GM12878 (cell line): Measurements from ENCODE around the gene NMT1. TPM values are rescaled to one million over a fixed set of nuclear protein-coding genes. Genes with fewer than 3 reads are reported as not detected.

Source experiments
- BHLHE40 ChIP-seq, 2 experiments: fragments of 450-650 bp in 1 of 2; IDR thresholded peaks; 2 replicates each; pipeline ENCODE4 v1.6.1; 2011 to 2017; ENCODE audit warnings: low read depth in 2 of 2, borderline replicate concordance in 1 of 2, improper control_type of control experiment in 1 of 2, low read length in 1 of 2, mild to moderate bottlenecking in 1 of 2
- BMI1 ChIP-seq: fragments of 450-650 bp; IDR thresholded peaks from 2 replicates; pipeline ENCODE4 v1.6.1; 2016; ENCODE audit warnings: mild to moderate bottlenecking, moderate library complexity, borderline replicate concordance
- CBFB ChIP-seq: IDR thresholded peaks from 2 replicates; pipeline ENCODE4 v1.6.1; 2016; ENCODE audit warnings: antibody characterized with exemption, low read depth
- CHD4 ChIP-seq: fragments of 200-600 bp; sonication (generic); IDR thresholded peaks from 2 replicates; pipeline ENCODE4 v1.6.1; 2016; ENCODE audit warnings: mild to moderate bottlenecking
- EZH2 ChIP-seq: IDR thresholded peaks from 2 replicates; pipeline ENCODE4 v1.6.1; 2012; ENCODE audit warnings: low read depth, mild to moderate bottlenecking, control low read depth, inconsistent platforms, low read length, borderline replicate concordance; ENCODE audit not compliant: control insufficient read depth
- FOS ChIP-seq: IDR thresholded peaks from 3 replicates; pipeline ENCODE4 v1.6.1; 2011; ENCODE audit warnings: borderline replicate concordance; ENCODE audit not compliant: insufficient read length; ENCODE audit errors: extremely low read depth
- IKZF1 ChIP-seq: fragments of 450-650 bp; conservative IDR thresholded peaks from 2 replicates; pipeline ENCODE4 v1.6.1; 2017; ENCODE audit warnings: antibody characterized with exemption, mild to moderate bottlenecking
- KDM1A ChIP-seq: fragments of 200-600 bp; sonication (generic); IDR thresholded peaks from 2 replicates; pipeline ENCODE4 v1.6.1; 2016; ENCODE audit warnings: borderline replicate concordance
- NR2C1 ChIP-seq: fragments of 450-650 bp; IDR thresholded peaks from 2 replicates; pipeline ENCODE4 v1.6.1; 2017; ENCODE audit warnings: antibody characterized with exemption, mild to moderate bottlenecking, moderate library complexity
- PAX5 ChIP-seq: IDR thresholded peaks from 2 replicates; pipeline ENCODE4 v1.6.1; 2011; ENCODE audit warnings: low read depth, low read length, borderline replicate concordance
- PAX8 ChIP-seq: fragments of 450-650 bp; IDR thresholded peaks from 2 replicates; pipeline ENCODE4 v1.6.1; 2017; ENCODE audit warnings: mild to moderate bottlenecking, moderate library complexity
- POLR2AphosphoS2 ChIP-seq: IDR thresholded peaks from 2 replicates; pipeline ENCODE4 v1.6.1; 2011; ENCODE audit warnings: low read depth, mild to moderate bottlenecking, low read length, improper control_type of control experiment, moderate library complexity
- RUNX3 ChIP-seq: IDR thresholded peaks from 2 replicates; pipeline ENCODE4 v1.6.1; 2012; ENCODE audit warnings: low read length, inconsistent platforms
- SMAD5 ChIP-seq: IDR thresholded peaks from 2 replicates; pipeline ENCODE4 v1.6.1; 2016; ENCODE audit warnings: antibody characterized with exemption, low read depth
- SRF ChIP-seq, 2 experiments: IDR thresholded peaks; 2 replicates each; pipeline ENCODE4 v1.6.1; 2011; ENCODE audit warnings: low read depth in 2 of 2, low read length in 2 of 2, mild to moderate bottlenecking in 1 of 2, moderate library complexity in 1 of 2
- ZNF207 ChIP-seq: fragments of 450-650 bp; IDR thresholded peaks from 2 replicates; pipeline ENCODE4 v1.6.1; 2014; ENCODE audit warnings: antibody characterized with exemption, mild to moderate bottlenecking, borderline replicate concordance
- ZNF592 ChIP-seq: fragments of 450-650 bp; IDR thresholded peaks from 2 replicates; pipeline ENCODE4 v1.6.1; 2017; ENCODE audit warnings: mild to moderate bottlenecking, moderate library complexity
- ZNF687 ChIP-seq: fragments of 450-650 bp; IDR thresholded peaks from 2 replicates; pipeline ENCODE4 v1.6.1; 2017; ENCODE audit warnings: mild to moderate bottlenecking, moderate library complexity
- polyA plus RNA-seq, 11 experiments: library from polyadenylated mRNA; depleted of rRNA in 4 of 11; unstranded in 6 of 11; stranded (reverse) in 5 of 11; fragments of >200 nt; fragmentation: Nextera tagmentation in 4 of 11; fragmentation: Illumina TruSeq in 1 of 11; extraction: Ambion mirVana in 4 of 11; extraction: Trizol in 1 of 11; gene quantifications; 1 replicate in 1 of 11; 2 replicates in 10 of 11; pipeline versions ENCODE4 v1.2.1 to v1.2.3, GENCODE V29; 2011 to 2016; ENCODE audit warnings: inconsistent platforms in 2 of 11, missing spikeins in 2 of 11, low read depth in 1 of 11
- total RNA-seq, 4 experiments: library from RNA; depleted of rRNA in 3 of 4; stranded (reverse); fragments of >200 nt in 3 of 4; fragmentation: Illumina TruSeq in 1 of 4; extraction: Trizol in 1 of 4; gene quantifications; 2 replicates each; pipeline versions ENCODE4 v1.2.1 to v1.2.3, GENCODE V29; 2013 to 2021
- TF ChIP-seq, protein P1 (sequence below): fragments of 450-650 bp; IDR thresholded peaks from 2 replicates; pipeline ENCODE4 v1.6.1; 2017; ENCODE audit warnings: mild to moderate bottlenecking, low read depth, inconsistent platforms; ENCODE audit not compliant: poor library complexity, severe bottlenecking

NMT1 gene
- total and polyA plus RNA-seq, 10 of the 15 experiments (the other 5 are each of a cell fraction or from before 2014, with no cell fraction given): 96.7 to 395 (median 222) TPM

GRCh38 chr17:45135192-45135977 lies 74.3 kb downstream of the NMT1 start, which contains the start of gene ACBD4 (continued):
- TF ChIP-seq ZNF687: 0 out of 2 replicates have a peak, but pooled peaks have one; percentile 32
- TF ChIP-seq SMAD5: 0 out of 2 replicates have a peak, but pooled peaks have one; percentile 31
- TF ChIP-seq CBFB: peak; percentile 49; the same call in 1 of the 2 replicates
- no peak for TF ChIP-seq BMI1
- peak in 1 of 2 experiments; percentile 72; a peak in 1 of 4 replicates for TF ChIP-seq SRF (IDR thresholded peaks at IDR 0.05; ENCODE audit: low read depth in 2 of 2, low read length in 2 of 2)
- no peak for TF ChIP-seq EZH2
- TF ChIP-seq FOS: peak; percentile 49
- TF ChIP-seq, protein P1, sequence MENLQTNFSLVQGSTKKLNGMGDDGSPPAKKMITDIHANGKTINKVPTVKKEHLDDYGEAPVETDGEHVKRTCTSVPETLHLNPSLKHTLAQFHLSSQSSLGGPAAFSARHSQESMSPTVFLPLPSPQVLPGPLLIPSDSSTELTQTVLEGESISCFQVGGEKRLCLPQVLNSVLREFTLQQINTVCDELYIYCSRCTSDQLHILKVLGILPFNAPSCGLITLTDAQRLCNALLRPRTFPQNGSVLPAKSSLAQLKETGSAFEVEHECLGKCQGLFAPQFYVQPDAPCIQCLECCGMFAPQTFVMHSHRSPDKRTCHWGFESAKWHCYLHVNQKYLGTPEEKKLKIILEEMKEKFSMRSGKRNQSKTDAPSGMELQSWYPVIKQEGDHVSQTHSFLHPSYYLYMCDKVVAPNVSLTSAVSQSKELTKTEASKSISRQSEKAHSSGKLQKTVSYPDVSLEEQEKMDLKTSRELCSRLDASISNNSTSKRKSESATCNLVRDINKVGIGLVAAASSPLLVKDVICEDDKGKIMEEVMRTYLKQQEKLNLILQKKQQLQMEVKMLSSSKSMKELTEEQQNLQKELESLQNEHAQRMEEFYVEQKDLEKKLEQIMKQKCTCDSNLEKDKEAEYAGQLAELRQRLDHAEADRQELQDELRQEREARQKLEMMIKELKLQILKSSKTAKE: peak; percentile 76
- TF ChIP-seq PAX5: no peak; the same call in 1 of the 2 replicates
- no peak for TF ChIP-seq CHD4
- TF ChIP-seq IKZF1: peak; percentile 87
- peak; percentile 69 for TF ChIP-seq ZNF207
- TF ChIP-seq RUNX3: peak; percentile 53; the same call in 1 of the 2 replicates
- TF ChIP-seq PAX8: no peak
- 0 out of 2 replicates have a peak, but pooled peaks have one; percentile 51 for TF ChIP-seq POLR2AphosphoS2
- TF ChIP-seq NR2C1: 0 out of 2 replicates have a peak, but pooled peaks have one; percentile 16
- peak; percentile 35 to 59; a peak in 2 of 4 replicates for TF ChIP-seq BHLHE40 (IDR thresholded peaks at IDR 0.05; ENCODE audit: borderline replicate concordance in 1 of 2, low read depth in 2 of 2, low read length in 1 of 2)
- TF ChIP-seq ZNF592: peak; percentile 98
- no peak for TF ChIP-seq KDM1A
